HTERT RPE-1 (cell line): ENCODE measurements around the gene CDH22.

Experiments used
- in situ Hi-C: fragments of 300-500 bp; cut with MboI; formaldehyde crosslinking; loops from 4 replicates; pipeline ENCODE4 v1.14.3; 2020; ENCODE audit warnings: low sequenced_read_pairs

The CDH22 gene

GRCh38 chr20:46249671-46250070 lies 58.6 kb downstream of the CDH22 start:
- in situ Hi-C loops: no loop called here

- in situ Hi-C loops: no loop called here
Observed at GRCh38 chr20:46246559-46246958, 61.7 kb downstream of the CDH22 start.

GRCh38 chr20:46243707-46244628 lies 64.3 kb downstream of the CDH22 start:
- in situ Hi-C loops: no loop called here

- in situ Hi-C loops: no loop called here
Observed at GRCh38 chr20:46242390-46242789, 65.9 kb downstream of the CDH22 start.

- in situ Hi-C loops: no loop called here
Observed at GRCh38 chr20:46240881-46241280, 67.4 kb downstream of the CDH22 start.

GRCh38 chr20:46240065-46240464 lies 68.2 kb downstream of the CDH22 start:
- in situ Hi-C loops: no loop called here

GRCh38 chr20:46237736-46238135 lies 70.6 kb downstream of the CDH22 start:
- in situ Hi-C loops: no loop called here

GRCh38 chr20:46237227-46237626 lies 71.1 kb downstream of the CDH22 start:
- in situ Hi-C loops: no loop called here

GRCh38 chr20:46235077-46235476 lies 73.2 kb downstream of the CDH22 start:
- in situ Hi-C loops: no loop called here

GRCh38 chr20:46233701-46234100 lies 74.6 kb downstream of the CDH22 start:
- in situ Hi-C loops: no loop called here

- in situ Hi-C loops: no loop called here
Observed at GRCh38 chr20:46232539-46232938, 75.8 kb downstream of the CDH22 start.

GRCh38 chr20:46230801-46231282 lies 77.5 kb downstream of the CDH22 start:
- in situ Hi-C loops: no loop called here

- in situ Hi-C loops: no loop called here
Observed at GRCh38 chr20:46230106-46230491, 78.2 kb downstream of the CDH22 start.

- in situ Hi-C loops: no loop called here
Observed at GRCh38 chr20:46229478-46230105, 78.7 kb downstream of the CDH22 start.

- in situ Hi-C loops: no loop called here
Observed at GRCh38 chr20:46228670-46229069, 79.6 kb downstream of the CDH22 start.

GRCh38 chr20:46227272-46227767 lies 81.0 kb downstream of the CDH22 start:
- in situ Hi-C loops: no loop called here

GRCh38 chr20:46226602-46227001 lies 81.7 kb downstream of the CDH22 start:
- in situ Hi-C loops: no loop called here

GRCh38 chr20:46222521-46223007 lies 85.7 kb downstream of the CDH22 start:
- in situ Hi-C loops: no loop called here

GRCh38 chr20:46221256-46221833 lies 87.0 kb downstream of the CDH22 start:
- in situ Hi-C loops: no loop called here

GRCh38 chr20:46220455-46221207 lies 87.7 kb downstream of the CDH22 start:
- in situ Hi-C loops: no loop called here

- in situ Hi-C loops: no loop called here
Observed at GRCh38 chr20:46219920-46220319, 88.4 kb downstream of the CDH22 start.
